Endothelial cell of umbilical vein (primary cell): ENCODE results near the gene MBNL2. TPM values are rescaled to one million over a fixed set of nuclear protein-coding genes. Genes with fewer than 3 reads are reported as not detected.

Source experiments
- BruUV-seq: library from RNA; stranded (reverse); fragments of 400-500 nt; replicated peaks from 2 replicates; lab custom pipeline; 2021; lab: Mats Ljungman, UMichigan
- CTCF ChIA-PET: fragments of 300-600, 350-600 bp; sonication (Branson Sonifier 250); formaldehyde crosslinking; loops from one replicate; lab custom pipeline; 2021; ENCODE audit warnings: antibody characterized with exemption, inconsistent platforms; lab: Charles Lee
- POLR2A ChIA-PET: fragments of 300-600, 350-600 bp; sonication (Branson Sonifier 250); formaldehyde crosslinking; loops from one replicate; lab custom pipeline; 2021; ENCODE audit warnings: antibody characterized with exemption, inconsistent platforms; lab: Charles Lee
- DNase-seq: peaks from one replicate; pipeline ENCODE4 v3.0.0-alpha.2; 2011; ENCODE audit warnings: low read depth, low spot score
- FAIRE-seq: peaks from 2 replicates; lab custom pipeline; 2011; peaks lifted over from hg19 to GRCh38; lab: Jason Lieb, UNC
- H2AFZ ChIP-seq: 2 replicates; pipeline ENCODE4 v1.6.0; 2012; ENCODE audit warnings: low read depth, low read length, control low read depth, inconsistent platforms
- H3K27ac ChIP-seq: 2 replicates; pipeline ENCODE4 v1.5.1; 2011; ENCODE audit warnings: low read depth, mild to moderate bottlenecking, control low read depth, low read length, moderate library complexity; ENCODE audit not compliant: insufficient read depth
- H3K27me3 ChIP-seq, 2 experiments: 2 replicates each; pipeline versions ENCODE4 v1.6.0 to v1.6.1; 2011; ENCODE audit warnings: low read length in 2 of 2, mixed read lengths in 1 of 2; ENCODE audit not compliant: control insufficient read depth in 2 of 2, insufficient read depth in 2 of 2
- H3K36me3 ChIP-seq, 2 experiments: 2 replicates in 1 of 2; 3 replicates in 1 of 2; pipeline ENCODE4 v1.5.1; 2011; ENCODE audit warnings: low read length in 2 of 2, mild to moderate bottlenecking in 1 of 2, moderate library complexity in 1 of 2; ENCODE audit not compliant: control insufficient read depth in 2 of 2, insufficient read depth in 2 of 2; ENCODE audit errors: extremely low read depth in 1 of 2
- H3K4me1 ChIP-seq: 3 replicates; pipeline ENCODE4 v1.5.1; 2011; ENCODE audit warnings: mild to moderate bottlenecking, low read length; ENCODE audit not compliant: control insufficient read depth, insufficient read depth; ENCODE audit errors: extremely low read depth
- H3K4me2 ChIP-seq: 2 replicates; pipeline ENCODE4 v1.6.1; 2011; ENCODE audit warnings: low read length, control low read depth, mixed read lengths; ENCODE audit not compliant: insufficient read depth
- H3K4me3 ChIP-seq, 3 experiments: fragments of 200-600 bp in 1 of 3; sonication (generic), shearing (Covaris generic) in 1 of 3; replicated peaks in 1 of 3; 2 replicates each; pipeline ENCODE4 v1.5.1; 2011 to 2016; ENCODE audit warnings: control low read depth in 3 of 3, low read length in 3 of 3, mild to moderate bottlenecking in 2 of 3, inconsistent platforms in 1 of 3, low read depth in 1 of 3, moderate library complexity in 1 of 3; ENCODE audit not compliant: insufficient read depth in 1 of 3
- H3K79me2 ChIP-seq: 2 replicates; pipeline ENCODE4 v1.6.0; 2012; ENCODE audit warnings: low read length, inconsistent platforms; ENCODE audit not compliant: control insufficient read depth, insufficient read depth
- H3K9ac ChIP-seq: replicated peaks from 2 replicates; pipeline ENCODE3; 2011; ENCODE audit warnings: low read length, control low read depth; ENCODE audit not compliant: insufficient read depth; ENCODE audit errors: extremely low read depth
- H3K9me1 ChIP-seq: replicated peaks from 3 replicates; pipeline ENCODE4 v1.6.0; 2011; ENCODE audit warnings: mild to moderate bottlenecking, low read length; ENCODE audit not compliant: control insufficient read depth, insufficient read depth; ENCODE audit errors: extremely low read depth
- H3K9me3 ChIP-seq: replicated peaks from 2 replicates; pipeline ENCODE4 v1.5.1; 2012; ENCODE audit warnings: low read length, inconsistent platforms; ENCODE audit not compliant: control insufficient read depth, insufficient read depth
- H4K20me1 ChIP-seq: replicated peaks from 2 replicates; pipeline ENCODE3; 2011; ENCODE audit warnings: mild to moderate bottlenecking, low read length; ENCODE audit not compliant: control insufficient read depth, insufficient read depth; ENCODE audit errors: extremely low read depth
- CTCF ChIP-seq, 2 donors: IDR thresholded peaks; 1 replicate in 1 of 2; 2 replicates in 1 of 2; pipeline ENCODE4 v1.5.1; 2011; ENCODE audit warnings: low read length in 2 of 2, mild to moderate bottlenecking in 2 of 2, moderate library complexity in 2 of 2, control low read depth in 1 of 2, inconsistent platforms in 1 of 2, low read depth in 1 of 2; ENCODE audit not compliant: insufficient read depth in 1 of 2; ENCODE audit errors: extremely low read depth in 1 of 2
- EZH2 ChIP-seq: IDR thresholded peaks from 2 replicates; pipeline ENCODE4 v1.6.1; 2012; ENCODE audit warnings: borderline replicate concordance, low read depth, mild to moderate bottlenecking, moderate library complexity, low read length, inconsistent platforms; ENCODE audit not compliant: severe bottlenecking
- FOS ChIP-seq: IDR thresholded peaks from 2 replicates; pipeline ENCODE4 v1.6.1; 2011; ENCODE audit warnings: mild to moderate bottlenecking, low read length, moderate library complexity, borderline replicate concordance; ENCODE audit not compliant: insufficient read depth
- GATA2 ChIP-seq: IDR thresholded peaks from 2 replicates; pipeline ENCODE4 v1.7.0; 2011; ENCODE audit warnings: low read depth, mild to moderate bottlenecking, moderate library complexity, mixed read lengths, low read length; ENCODE audit not compliant: insufficient read length, insufficient read depth
- JUN ChIP-seq: IDR thresholded peaks from 2 replicates; pipeline ENCODE4 v1.6.1; 2011; ENCODE audit warnings: borderline replicate concordance, low read depth; ENCODE audit not compliant: insufficient read length, insufficient read depth
- MYC ChIP-seq: IDR thresholded peaks from one replicate; pipeline ENCODE4 v1.6.1; 2011; ENCODE audit warnings: mild to moderate bottlenecking, low read depth, low read length
- POLR2A ChIP-seq: IDR thresholded peaks from 2 replicates; pipeline ENCODE4 v1.6.1; 2012; ENCODE audit warnings: low read depth, mild to moderate bottlenecking, control low read depth, low read length
- POLR2AphosphoS5 ChIP-seq: IDR thresholded peaks from 2 replicates; pipeline ENCODE4 v1.6.1; 2012; ENCODE audit warnings: low read depth, mild to moderate bottlenecking, control low read depth, low read length, moderate library complexity; ENCODE audit not compliant: insufficient read depth
- dilution Hi-C: fragments of 300-500 bp; cut with MboI; formaldehyde crosslinking; loops from one replicate; pipeline ENCODE4 v1.15.0; 2019; ENCODE audit warnings: low sequenced_read_pairs; ENCODE audit not compliant: extremely low pct_ligation_motif_present
- intact Hi-C: fragments of 100-400 bp; cut with micrococcal nuclease; formaldehyde crosslinking; loops from one replicate; pipeline ENCODE4 v1.10.0; 2022
- polyA plus RNA-seq, 4 experiments: library from polyadenylated mRNA; depleted of rRNA in 3 of 4; stranded (reverse) in 3 of 4; unstranded in 1 of 4; fragments of >200 nt; gene quantifications; 2 replicates each; pipeline versions ENCODE4 v1.2.1 to v1.2.3, GENCODE V29; 2011 to 2012; ENCODE audit warnings: missing spikeins in 1 of 4
- total RNA-seq: library from RNA; stranded (reverse); gene quantifications from 2 replicates; pipeline ENCODE4 v1.2.3, GENCODE V29; 2021
- TF ChIP-seq, protein P1 (sequence below): IDR thresholded peaks from 2 replicates; pipeline ENCODE4 v1.6.1; 2011; ENCODE audit not compliant: insufficient read depth, insufficient read length

Gene MBNL2
- total and polyA plus RNA-seq, 2 donors (not counting 3 experiments of a cell fraction or from before 2014, with no cell fraction given): 32.9 to 76.5 TPM

DNA sequence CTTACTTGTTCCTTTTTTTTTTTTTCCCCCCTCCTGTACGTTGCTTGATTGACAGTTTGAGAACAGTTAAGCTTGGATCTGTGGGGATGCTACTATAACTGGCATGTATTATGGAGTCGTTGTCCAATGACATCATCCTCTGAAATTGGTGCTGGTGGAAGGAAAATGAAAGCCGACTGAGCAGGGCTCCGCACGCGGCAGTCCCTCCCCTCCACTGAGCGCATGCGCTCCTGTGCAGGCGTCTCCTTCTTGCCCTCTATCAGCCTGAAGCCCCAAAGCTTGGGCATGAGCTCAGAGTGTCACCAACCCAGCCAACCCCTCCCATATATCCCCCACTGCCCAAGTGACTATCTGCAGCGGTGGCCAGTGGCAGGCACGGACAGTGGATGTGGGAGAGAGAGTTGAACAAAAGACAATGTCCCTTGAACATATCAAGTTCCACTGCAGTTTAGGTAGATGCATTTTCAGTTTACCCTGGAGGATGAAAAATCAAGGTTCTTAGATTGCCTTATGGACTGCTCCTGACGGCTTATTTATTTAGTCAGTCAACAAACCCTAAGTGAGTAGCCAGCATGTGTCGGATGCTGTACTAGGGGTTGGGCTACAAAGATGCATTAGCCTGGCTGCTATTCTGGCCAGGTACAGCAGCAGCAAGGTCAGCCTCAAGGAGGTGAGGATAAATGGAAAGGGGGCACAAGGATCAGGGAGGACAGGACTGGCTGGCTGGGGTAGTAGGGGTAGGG is 20.8 kb downstream of the MBNL2 start:
- Histone ChIP-seq H3K27ac (peak overlapping the region; percentile 79), H3K4me2 (peak overlapping the region; percentile 63), H3K79me2 (peaks cover 84% of the 10 kb centered on the region), H4K20me1 (no peaks in the 10 kb centered on the region), H3K9ac (no peak overlapping the region), H3K4me1 (peaks cover 93% of the 10 kb centered on the region), H3K27me3 (no peaks in the 10 kb centered on the region), H2AFZ (no peak overlapping the region), H3K36me3 (peaks cover 3% of the 10 kb centered on the region in 2 experiments), H3K9me3 (no peaks in the 10 kb centered on the region), H3K4me3 (no peak overlapping the region), H3K9me1 (no peaks in the 10 kb centered on the region)
- DNase-seq (peak; percentile 43), FAIRE-seq (no peak)
- intact Hi-C loops: no loop called here
- ChIA-PET CTCF (interaction anchor here (0.9 to 4.8 kb wide), 6 partner anchors 13 to 225 kb away, joined by 3 to 32 read pairs (median 8); no protein-coding TSS in a partner anchor), POLR2A (interaction anchor here (1.2 kb wide), 1 partner anchor 21 kb away, joined by 3 read pairs; the partner anchor contains the start of gene MBNL2)
- dilution Hi-C loops: no loop called here
- no TSS peak for BruUV-seq
- TF ChIP-seq JUN: peak; percentile 37
- no peak for TF ChIP-seq EZH2
- TF ChIP-seq MYC: no peak

GRCh38 chr13:97243915-97244781 is 22.0 kb downstream of the MBNL2 start:
- no TSS peak for BruUV-seq
- Histone ChIP-seq H3K9me3 (no peaks in the 10 kb centered on the region), H3K9ac (peak overlapping the region; percentile 33), H3K79me2 (peaks cover 84% of the 10 kb centered on the region), H3K4me2 (peak overlapping the region; percentile 63), H2AFZ (no peak overlapping the region), H3K36me3 (no peaks in the 10 kb centered on the region), H4K20me1 (no peaks in the 10 kb centered on the region), H3K9me1 (no peaks in the 10 kb centered on the region), H3K4me1 (peaks cover 92% of the 10 kb centered on the region), H3K27me3 (no peaks in the 10 kb centered on the region), H3K27ac (peak overlapping the region; percentile 79), H3K4me3 (no peak overlapping the region)
- FAIRE-seq (peak; percentile 40), DNase-seq (peak; percentile 70)
- POLR2A ChIA-PET: interaction anchor here (1.2 kb wide), 1 partner anchor 23 kb away, joined by 3 read pairs; the partner anchor contains the start of gene MBNL2
- dilution Hi-C loops: no loop called here
- CTCF ChIA-PET: interaction anchor here (0.8 to 1.5 kb wide), 3 partner anchors 22 to 135 kb away, joined by 3 to 8 read pairs (median 6); no protein-coding TSS in a partner anchor
- no peak for TF ChIP-seq POLR2AphosphoS5
- no peak for TF ChIP-seq MYC
- TF ChIP-seq GATA2: no peak
- TF ChIP-seq JUN: no peak
- TF ChIP-seq, protein P1, sequence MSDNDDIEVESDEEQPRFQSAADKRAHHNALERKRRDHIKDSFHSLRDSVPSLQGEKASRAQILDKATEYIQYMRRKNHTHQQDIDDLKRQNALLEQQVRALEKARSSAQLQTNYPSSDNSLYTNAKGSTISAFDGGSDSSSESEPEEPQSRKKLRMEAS: no peak
- TF ChIP-seq FOS: no peak
- TF ChIP-seq EZH2: no peak
- TF ChIP-seq POLR2A: no peak
- no peak for TF ChIP-seq CTCF (IDR thresholded peaks at IDR 0.05; ENCODE audit: extremely low read depth in 1 of 2, insufficient read depth in 1 of 2, low read depth in 1 of 2, low read length in 2 of 2)
- intact Hi-C loops: no loop called here
